Stimulated activated naive CD4-positive, alpha-beta T cell treated with Interleukin-2 at 50 U/mL for 16 hours (primary cell): ENCODE measurements around the gene ANKRD55.
"Not testable (repeated sequence)": the region's sequence is repeated elsewhere in the genome, so short reads cannot be mapped to it uniquely, and the experiment has no call there.

Experiments used
- DNase-seq: peaks from one replicate; lab custom pipeline; 2025; lab: John Stamatoyannopoulos, UW

Gene ANKRD55

DNA sequence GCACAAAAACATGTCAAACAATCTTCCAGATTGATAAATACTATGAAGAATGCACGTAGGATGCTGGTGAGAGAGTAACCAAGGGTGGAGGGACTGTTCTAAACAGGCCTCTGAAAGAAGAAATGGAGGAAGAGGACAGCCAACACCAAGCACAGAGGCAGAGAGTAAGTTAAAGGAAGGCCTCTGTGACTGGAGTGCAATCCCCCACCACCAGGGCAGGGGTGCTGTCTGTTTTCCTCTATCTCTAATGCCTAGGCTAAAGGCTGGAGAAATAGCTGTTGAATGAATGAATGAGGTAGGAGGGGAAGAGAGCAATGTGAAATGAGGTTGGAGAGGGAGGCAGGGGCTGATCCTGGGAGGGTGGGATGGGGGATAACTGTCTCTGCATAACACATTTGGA, 88.9 kb downstream of the ANKRD55 start:
- DNase-seq: no peak

DNA sequence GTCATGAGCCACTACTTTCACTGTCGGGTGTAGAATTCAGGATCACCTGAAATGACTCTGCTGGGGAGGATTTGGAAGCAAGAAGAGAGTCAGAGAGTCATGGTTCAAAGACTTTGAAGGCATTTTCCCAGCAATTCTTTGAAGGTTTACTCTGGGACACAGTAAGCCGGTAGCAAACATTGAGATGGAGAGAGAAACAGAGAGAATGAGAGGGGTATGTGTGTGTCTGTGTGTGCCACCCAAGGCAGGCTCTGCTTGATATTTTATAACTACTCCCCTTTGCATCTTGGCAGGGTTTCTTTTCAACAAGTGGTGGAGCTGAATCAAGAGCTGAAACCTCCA, 89.8 kb downstream of the ANKRD55 start:
- DNase-seq: no peak

DNA sequence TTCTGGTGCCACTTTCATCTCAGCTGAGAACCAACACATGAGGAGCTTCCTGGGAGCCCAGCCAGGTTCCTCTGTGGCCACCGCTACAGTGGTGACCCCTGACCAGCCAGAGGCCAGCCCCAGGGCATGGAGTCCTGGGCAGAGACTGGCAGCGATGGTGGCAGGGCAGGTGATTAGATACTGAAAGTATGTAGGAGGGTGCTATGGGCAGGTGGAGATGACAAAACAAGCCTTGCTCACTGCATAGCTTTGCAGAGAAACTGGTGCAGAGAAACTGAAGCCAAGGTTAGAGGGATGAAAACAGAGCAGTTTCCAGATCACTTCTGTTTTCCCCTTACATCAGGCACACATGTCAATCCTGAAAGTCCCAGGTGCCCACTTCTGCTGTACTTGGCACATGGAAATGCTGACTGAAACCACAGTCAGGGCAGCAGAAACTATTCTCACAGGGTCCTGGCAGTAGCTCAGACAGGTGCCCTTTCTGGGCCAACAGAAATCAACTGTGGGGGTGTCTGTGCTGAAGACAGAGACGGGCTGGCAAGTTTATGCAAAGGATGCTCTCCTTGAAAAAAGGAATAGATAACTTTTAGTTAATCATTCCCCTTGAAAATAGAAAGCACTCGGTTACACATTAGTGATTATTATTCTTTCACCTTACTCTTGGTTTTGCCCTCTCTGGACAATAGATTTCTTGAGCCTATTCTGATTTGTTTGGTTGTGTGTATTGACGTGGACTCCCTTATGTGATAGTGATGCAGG, 90.3 kb downstream of the ANKRD55 start:
- no peak for DNase-seq

DNA sequence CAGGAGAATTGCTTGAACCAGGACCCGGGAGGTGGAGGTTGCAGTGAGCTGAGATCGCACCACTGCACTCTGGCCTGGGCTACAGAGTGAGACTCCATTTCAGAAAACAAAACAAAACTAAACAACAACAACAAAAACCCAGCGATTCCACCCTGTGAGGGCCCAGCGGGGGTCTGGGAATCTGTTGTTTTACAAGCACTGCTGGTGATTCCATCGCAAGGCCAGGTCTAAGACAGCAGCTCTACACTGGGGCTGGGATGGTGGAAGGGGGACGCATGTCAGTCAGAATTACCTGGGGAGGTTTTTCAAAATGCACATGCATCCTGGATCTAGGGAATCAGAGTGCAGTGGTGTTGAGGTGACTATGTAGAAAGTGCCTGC, 90.9 kb downstream of the ANKRD55 start:
- no peak for DNase-seq

DNA sequence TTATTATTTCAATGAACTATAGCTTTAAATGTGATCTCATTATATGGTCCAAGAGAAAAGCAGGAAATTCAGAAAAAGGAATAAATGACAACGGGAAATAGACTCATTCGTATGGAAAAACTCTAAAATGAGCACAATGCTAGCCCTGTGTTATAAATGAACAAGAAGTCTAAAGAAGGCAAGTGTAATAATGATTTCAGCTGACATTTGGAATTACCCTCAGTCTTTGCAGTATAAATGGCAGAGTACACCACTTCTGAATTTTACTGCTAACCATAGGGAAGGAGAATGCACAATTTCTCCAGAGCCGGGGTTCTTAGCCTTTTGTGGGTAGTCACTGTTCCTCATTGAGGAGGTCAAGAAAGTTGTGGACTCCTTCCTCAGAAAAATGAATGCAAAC, 93.1 kb downstream of the ANKRD55 start:
- no peak for DNase-seq

DNA sequence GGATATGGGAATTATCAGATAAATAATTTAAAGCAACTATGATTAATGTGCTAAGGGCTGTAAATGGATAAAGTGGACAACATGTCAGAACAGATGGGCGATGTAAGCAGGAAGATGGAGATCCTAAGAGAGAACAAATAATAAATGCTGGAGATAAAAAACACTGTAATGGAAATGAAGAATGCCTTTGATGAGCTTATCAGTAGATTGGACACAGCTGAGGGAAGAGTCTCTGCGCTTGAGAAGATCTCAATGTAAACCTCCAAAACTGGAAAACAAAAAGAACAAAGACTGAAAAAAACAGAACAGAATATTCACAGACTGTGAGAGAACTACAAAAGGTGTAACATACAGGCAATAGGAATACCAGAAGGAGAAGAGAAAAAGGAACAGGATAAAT, 102.5 kb downstream of the ANKRD55 start:
- DNase-seq: no peak

DNA sequence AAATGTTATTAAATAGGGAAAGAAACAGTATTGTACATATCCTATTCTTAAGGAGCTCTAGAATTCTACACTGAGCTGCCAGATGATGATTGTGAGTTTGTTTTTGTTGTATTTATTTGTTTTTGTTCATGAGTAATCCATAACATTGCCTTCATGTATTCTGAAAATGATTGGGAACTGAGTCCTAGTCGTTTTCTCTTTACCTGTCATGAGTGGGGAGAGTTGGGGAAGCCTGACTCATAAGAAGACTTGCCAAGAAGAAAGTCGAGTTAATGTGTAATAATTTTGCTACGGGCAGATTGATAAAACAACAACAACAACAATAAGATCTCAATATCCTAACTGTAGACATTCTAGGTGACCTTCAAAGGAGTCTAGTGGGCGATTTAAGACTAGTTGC, 103.8 kb downstream of the ANKRD55 start:
- no peak for DNase-seq

DNA sequence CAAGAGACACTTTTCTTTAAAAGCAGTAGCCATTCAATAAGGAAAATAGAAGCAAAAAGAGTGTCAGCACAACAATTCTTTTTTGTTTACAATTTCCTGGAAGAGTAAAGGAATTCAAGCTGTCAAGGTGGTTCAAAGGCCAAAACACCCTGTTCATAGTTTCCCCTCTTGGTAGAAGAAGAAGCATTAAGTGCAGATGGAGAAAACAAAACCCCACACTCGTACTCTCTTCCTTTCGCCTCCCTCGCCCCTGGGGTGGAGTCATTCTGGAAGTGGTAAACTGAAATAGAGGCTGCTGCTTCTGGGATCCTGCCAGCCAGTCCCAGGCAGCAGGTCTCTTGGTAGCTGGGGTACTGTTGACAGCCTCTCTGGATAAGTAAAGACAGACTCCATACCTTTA, 105.0 kb downstream of the ANKRD55 start:
- no peak for DNase-seq

DNA sequence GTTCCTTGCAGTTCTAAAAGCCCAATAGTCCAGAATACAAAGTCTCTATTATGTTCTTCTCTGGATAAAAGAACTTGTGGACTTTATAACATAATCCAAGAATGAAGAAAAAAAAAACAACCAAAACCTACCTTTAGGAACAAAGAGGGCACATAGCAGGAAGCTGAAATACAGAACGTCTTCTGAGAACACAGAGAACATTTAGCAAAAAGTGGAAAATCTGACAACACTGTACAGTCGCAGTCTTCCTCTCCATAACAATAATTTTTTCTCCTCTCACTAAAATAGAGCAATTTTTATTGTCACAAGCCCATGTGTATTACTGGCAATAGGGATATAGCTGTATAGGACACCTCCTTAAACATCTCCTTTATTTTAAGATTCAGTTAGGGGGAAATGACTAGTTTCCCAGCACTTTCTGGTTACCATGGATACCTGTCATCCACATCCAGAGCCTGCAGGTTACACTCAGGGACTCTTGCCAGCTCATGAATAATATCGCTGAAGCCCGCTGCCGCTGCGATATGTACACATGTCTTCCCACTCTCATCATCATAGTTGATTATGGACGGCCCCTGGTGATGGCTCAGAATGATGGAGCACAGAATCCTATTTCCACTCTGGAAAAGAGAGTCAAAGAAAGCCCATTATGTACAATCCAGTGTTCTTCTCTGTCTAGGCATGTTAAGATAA, 106.5 kb downstream of the ANKRD55 start:
- DNase-seq: no peak

DNA sequence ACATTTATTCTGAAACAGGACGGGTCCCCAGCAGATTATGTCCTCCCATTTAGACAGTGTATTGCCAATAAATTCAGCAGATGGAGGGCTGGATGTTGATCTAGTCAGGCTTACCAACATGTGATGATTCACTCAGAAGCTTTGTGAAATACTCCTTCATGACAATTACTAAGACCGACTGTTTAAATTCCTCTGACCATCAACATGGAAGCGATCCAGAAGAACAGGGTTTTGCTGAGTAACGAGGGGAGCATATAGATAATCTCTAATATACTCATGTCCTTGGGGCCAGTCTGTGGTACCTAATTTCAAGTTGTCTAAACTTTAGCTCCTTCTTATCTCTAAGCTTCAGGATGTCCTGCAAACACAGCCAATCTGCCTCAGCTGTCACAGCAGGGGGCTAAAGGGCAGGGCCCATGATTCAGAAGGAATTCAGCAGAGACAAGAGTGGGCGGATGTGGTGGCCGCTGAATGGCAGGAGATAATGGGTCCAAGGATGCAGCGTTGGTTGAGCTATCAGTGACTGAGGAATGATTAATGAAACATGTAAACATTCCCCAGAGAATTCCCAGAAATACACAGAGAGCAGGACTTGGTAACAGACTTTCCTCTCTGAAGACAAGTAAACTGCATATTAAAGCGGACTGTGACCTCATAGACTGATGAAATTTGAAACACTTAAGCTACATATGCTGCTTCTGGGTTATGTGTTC, 109.4 kb downstream of the ANKRD55 start:
- DNase-seq: no peak

DNA sequence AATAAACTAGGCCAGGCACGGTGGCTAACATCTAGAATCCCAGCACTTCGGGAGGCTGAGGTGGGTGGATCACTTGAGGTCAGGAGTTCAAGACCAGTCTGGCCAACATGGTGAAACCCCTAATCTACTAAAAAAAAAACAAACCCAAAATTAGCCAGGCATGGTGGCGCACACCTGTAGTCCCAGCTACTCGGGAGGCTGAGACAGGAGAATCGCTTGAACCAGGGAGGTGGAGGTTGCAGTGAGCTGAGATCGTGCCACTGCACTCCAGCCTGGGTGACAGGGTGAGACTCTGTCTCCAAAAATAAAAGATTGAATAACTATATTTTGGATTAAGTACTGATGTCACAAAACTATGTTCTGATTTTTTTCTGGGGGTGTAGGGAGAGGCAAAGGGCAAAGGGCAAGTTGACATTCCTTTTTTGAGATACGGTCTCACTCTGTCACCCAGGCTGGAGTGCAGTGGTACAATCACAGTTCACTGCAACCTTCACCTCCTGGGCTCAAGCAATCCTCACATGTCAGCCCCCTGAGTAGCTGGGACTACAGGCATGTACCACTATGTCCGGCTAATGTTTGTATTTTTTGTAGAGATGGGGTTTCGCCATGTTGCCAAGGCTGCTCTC, 110.7 kb downstream of the ANKRD55 start:
- not testable (repeated sequence) for DNase-seq

DNA sequence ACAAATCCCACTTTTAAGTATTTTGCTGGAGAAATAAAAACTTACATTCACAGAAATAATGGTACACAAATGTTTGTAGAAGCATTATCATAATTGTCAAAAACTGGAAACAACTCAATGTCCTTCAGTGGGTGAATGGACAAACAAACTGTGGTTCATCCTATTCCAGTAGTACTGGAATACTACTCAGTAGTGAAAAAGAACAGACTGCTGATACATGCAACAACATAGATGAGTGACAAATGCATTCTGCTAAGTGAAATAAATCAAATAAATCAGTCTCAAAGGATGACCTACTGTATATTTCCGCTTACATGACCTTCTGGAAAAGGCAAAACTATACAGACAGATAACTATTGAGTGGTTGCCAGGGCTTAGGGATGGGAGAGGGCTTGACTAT, 114.1 kb downstream of the ANKRD55 start:
- no peak for DNase-seq

DNA sequence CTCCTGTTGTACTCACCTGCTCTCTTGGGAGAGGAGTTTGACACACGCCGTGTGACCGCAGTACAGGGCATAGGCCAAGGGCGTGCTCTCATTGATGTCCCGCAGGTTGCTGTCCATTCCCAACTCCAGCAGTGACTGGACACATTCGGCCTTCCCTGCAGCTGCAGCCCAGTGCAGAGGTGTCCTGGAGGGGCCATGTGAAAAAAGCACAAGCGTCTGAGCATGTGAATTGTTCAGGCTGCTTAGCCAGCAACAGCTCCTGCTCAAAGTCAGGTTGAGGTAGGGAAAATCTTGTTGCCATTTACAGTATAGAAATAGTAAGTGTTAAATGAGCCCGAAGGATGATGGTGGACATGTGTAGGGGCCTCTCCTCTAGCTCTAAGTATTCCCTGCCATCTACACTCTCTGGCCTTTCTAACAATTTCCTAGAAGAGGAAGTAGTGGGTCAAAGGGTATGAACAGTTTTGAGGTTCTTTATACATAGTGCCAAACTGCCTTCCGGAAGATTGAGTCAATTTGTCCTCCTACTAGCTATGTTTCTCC, 116.5 kb downstream of the ANKRD55 start:
- DNase-seq: no peak

DNA sequence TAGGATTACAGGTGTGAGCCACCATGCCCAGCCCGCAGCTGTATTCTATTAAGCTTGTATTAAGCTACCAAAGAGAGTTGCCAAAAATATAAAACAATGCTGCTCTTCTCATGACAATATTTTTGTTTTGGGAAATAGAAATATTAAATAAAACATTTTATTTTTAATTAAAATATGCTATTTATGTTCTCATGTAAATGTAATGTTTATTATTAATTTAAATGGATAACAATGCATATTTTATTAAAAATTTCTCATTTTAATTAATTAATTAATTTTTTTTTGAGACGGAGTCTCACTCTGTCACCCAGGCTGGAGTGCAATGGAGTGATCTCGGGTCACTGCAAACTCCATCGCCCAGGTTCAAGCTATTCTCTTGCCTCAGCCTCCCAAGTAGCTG, 117.5 kb downstream of the ANKRD55 start:
- DNase-seq: no peak

DNA sequence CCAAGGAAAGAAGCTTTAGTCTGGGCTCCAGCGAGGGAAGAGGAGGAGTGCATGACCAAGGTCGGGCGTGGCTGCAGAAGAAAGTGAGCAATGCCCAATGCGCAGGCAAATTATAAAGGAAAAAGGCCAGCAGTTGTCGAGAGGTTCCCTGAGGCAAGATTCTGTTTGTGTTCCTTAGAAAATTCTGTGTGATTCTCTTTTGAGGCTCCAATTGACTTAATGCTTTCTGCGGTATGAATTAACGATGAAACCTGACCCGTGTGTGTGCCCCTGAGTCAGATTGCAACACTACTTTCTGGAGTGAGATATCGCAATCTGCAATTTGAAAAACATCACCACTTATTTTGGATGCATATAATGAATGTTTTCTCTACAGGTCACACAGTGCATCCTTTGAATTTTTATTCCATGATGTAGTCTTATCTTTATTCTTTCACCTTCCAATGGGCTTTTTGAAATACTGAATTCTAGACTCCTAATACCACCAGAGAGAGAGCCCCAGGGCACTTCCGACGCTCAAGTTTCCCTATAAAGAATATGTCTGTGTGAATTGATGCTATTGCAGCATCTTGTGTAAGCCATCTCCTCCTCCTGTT, 120.5 kb downstream of the ANKRD55 start:
- DNase-seq: no peak

DNA sequence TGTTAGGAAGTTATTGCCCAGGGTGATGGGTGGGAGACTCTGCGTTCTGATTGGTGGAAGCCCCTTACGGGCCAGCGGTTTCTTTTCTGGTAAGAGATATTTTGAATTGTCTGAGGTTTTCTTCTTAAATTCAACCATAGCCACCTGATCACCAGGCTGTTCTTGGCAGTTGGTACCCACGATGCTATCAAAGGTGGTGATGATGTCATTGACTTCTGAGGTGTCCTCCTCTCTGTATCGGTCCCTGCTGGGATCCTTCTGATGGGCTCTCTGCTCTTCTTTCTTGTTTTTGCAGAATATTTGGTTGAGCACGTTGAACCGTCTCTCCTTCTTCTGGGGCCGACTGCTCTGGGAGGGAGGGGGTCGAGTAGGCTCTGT, 121.7 kb downstream of the ANKRD55 start:
- no peak for DNase-seq

DNA sequence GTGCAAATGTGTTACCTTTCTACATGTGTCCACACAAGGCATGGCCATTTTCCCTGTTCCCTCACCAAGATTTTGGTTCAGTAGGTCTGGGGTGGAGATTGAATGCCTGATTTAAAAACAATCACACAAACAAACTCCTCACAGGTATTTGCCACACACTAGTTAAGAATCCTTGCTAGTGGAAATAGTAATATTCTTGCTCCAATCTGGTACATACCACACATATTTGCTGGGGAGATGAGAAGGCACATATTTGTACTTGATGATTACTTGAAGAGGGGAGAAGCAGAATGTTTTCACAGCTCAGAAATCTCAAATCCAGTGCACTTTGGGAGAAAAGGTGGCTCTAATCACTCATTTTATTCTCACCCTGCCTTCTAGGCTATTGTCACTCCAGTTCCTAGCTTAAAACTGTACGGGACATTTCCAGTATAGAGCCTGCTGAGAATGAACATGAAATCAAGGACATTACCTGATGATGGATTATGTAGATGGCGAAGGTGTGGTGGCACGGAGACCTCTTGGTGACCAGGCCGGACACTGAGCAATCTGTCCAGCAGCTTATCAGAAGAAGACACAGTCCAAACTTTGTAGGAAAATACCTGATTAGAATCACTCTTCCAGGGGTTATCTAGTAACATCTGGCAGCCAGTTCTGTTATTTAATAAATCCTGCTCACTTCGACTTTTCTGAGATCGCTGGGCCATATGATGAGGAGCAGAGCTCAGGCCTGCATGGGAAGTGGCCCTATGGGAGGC, 122.3 kb downstream of the ANKRD55 start:
- DNase-seq: no peak

DNA sequence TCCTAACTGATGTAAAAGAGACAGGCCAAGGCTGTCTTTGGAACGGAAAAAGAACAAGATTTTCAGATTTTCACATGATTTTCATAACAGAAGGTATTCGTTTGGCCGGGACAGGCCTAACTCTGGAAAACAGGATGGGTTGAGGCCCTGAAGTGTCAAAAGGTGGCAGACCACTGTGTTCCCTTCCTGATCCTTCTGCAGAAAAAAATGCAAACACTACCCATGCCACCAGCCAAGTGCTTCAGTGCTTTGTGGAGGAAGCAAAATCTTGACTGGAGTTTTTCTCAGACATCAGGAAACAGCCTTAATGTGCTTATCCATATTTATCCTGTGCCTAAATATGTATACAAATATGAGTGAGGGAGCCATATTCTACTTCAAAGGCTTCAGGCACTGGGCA, 124.9 kb downstream of the ANKRD55 start:
- DNase-seq: no peak

DNA sequence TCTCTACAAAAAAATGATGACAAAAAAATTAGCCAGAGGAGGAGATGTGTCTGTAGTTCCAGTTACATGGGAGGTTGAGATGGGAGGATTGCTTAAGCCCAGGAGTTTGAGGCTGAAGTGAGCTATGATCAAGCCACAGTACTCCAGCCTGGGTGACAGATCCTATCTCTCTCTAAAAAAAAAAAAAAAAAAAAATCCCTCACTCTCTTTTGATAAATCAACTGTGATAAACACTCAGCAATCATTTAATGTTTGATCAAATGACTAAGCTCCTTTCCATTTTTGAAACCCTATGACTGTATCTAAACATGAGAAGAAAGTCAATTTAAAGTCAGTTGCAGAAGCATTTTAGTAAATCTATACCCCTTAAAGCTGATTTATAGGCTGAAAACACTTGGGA, 126.3 kb downstream of the ANKRD55 start:
- DNase-seq: no peak

DNA sequence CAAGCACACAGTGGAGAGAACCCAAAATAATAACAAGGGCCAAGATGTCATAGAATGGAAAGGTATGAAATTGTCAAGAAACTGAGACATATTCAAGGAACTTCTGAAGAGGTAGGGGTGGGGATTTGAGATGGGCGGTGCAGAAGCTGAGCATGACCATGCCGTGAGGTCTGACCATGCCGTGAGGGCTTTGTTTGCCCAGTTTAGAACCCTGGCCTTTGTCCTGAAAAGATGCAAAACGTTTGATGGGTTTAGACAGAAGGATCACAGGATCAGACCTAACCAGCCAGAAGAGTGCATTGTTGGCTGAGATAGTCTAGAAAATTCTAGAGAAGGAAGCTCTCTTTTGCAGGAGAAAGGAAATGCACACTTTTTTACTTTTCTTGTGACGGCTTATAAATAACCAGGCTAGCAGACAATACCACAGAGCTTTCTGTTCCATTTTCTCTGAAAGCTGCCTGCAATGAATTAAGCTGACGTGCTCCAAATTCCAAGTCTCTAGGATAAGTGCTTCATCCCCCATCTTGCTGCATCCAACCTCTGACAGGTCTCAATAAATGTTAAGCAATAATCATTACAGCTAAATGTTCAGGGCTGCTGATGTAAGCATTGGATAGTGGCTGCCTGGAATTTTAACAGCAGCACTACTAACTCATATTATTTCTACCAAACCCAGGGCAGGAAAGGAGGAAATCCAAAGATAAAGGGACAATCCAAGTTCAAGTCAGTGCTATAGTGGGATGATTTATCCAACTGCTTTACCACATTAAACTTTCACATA, 127.4 kb downstream of the ANKRD55 start:
- no peak for DNase-seq

DNA sequence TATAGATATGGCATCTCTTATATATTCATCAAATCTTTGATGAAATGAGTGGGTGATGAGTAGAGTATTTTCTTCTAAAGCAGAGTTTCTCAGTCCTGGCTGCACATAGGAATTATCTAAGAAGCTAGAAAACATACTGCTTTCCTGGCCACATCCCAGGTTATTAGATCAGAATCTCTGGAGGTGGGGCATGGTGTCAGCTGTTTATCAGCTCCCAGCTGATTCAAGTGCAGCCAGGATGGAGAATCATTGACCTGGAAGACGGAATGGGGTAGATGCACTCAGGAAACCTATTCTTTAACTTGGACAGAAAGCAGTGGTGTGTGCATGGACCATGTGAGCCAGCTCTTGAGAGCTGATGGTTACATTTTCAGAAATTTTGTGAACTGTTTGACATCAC, 130.2 kb downstream of the ANKRD55 start:
- DNase-seq: no peak
